ENCODE measurements around the gene PRRG3.

The PRRG3 gene

DNA sequence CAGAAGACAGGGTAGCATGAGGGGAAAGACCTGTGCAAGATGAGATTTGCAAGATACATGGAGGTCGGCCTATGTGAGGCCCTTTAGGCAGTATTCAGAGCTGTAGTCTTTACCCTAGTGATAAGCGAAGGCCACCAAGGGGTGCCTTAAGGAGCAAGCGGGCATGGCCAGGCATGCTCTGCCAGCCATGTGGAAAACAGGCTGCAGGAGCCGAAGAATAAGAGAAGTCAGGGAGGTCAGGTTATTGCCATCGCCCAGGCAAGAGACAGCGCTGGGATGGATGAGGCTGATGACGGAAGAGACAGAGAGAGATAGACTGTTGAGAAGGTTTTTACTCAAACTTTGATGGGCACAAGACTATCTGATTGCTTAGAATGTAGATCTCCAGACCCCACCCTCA is 13.6 kb downstream of the PRRG3 start:
- no peak for DNase-seq

DNA sequence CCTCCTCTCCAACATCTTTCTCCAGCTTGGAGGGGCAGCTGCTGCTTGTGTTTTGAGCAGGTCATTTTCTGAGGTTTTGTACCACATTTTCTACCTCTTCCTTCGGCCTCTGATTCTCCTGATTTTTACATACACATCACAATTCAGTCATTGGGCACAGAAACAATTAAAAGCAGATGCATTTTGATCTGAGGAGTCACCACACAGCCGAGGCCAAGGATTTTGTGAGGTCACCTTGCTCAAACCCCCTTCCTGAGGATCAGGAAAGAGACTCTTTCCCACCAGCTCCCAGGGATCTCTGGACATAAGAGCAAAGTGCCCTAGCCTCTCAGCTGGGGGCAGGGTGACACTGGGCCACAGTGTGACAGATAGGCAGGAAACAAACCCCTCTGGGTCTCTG is 15.2 kb downstream of the PRRG3 start:
- DNase-seq: no peak

DNA sequence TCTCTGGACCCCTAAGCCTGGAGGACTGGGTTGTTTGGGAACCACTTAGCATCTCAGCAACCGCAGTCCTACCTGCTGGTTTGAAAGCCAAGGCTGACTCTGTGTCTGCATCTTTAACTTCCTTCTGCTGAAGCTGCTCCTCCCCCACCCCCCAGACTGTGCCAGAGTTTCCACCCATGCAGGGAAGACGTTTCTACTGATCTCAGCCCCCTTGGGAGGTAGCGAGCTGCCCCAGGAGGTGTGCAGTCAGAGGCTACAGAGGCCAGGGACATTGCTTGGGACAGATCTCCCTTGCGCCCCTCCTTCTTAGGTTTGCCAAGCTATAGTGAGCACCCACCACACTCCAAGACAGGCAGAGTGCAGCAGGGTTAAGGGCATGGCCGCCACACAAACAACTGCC is 15.9 kb downstream of the PRRG3 start:
- DNase-seq: no peak

DNA sequence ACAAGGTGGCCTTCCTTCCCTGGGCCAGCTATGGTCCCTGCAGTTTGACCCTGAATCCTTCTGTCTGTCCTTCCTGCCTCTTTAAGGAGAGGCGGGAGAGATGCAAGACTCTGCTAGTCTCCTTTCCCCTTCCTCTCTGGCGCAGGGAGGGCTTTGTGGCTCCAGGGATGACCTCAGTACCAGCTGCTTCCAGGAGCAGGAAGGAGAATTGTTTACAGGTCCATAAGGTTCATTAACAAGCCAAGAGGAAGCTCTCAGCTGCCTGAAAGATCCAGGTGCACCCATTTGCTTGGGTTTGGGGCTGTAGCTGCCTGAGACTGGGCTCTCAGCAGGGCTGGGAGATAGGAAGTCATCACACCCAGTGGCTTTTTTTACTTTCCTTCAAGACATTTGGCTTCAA is 16.5 kb downstream of the PRRG3 start:
- DNase-seq: no peak

DNA sequence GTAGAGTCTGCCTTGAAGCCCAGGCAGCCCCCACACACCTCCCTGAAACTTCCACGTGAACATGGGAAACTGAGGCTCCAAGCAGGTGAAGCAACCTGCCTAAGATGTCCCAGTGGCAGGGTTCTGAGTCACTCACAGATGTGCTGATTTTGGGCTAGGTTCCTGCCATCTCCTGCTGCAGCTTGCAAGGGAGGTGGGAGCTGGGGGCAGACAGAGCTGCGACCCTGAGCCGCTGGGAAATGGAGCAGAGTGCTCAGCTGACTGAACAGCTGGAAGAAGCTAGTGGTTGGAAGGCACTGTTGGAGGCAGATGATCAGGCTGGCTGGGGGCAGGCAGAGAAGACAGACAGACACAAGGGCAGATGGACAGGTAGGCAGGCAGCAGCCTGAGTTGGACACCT is 17.0 kb downstream of the PRRG3 start:
- DNase-seq: no peak

DNA sequence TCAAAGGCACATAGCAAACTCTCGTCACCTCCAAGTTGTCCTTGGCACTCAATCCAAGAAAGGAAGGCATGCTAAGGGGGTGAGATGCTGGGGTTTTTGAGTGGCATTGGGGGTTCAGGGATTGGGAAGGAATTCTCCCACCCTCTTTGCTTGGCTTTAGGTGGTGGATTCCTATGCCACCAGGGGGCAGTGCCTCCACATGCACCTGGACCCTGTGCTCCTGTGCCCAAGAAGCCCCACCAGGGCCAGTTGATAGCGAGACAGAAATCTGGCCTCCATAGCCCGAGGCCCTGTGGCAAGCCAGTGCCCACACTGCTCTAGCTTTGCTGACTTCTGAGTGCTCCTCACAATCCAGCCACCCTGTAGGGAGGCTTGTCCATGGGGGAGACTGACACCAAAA is 18.6 kb downstream of the PRRG3 start:
- no peak for DNase-seq

DNA sequence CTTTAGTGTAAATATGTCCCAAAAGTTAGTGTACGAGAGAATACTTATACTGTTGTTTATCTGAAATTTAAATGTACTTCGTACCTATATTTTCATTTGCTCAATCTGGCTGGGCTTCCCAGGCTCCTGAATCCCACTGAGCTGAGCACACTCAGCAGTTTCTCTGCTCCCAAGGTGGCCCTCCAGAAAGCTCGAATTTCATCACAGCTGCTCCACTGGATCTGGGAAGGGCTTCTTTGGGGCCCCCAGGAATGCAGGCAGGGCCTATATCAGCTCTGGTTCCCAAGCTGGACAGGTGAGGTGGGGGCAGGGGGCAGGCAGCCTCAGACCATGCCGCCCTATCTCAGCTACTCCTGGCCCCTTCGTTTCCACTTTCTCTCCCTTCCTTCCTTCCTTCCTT is 19.1 kb downstream of the PRRG3 start:
- DNase-seq: no peak

DNA sequence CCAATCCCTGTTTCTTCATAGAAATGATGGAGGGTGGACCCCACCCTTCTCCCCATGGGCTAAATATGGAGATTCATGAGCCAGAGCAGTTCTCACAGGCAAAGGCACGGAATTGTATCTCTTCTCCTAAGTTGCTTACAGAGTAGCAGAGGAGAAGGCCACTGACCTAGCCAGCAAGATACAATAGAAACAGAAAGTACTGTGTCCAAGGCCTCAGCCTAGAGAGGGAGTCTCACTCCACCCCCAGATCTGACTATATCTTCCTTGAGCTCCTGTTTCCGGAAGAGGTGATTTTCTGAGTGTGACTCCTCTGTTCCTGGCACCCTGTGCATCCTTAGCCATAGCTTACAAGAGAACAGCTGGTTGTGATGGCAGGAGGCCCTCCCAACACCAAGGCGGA is 20.5 kb downstream of the PRRG3 start, which contains the start of gene FATE1:
Gene FATE1, plus strand, starts transcription at position 284 of the 400 bp plus-strand sequence. Its CDS starts 85 bp downstream, at position 369.
- DNase-seq: no peak

DNA sequence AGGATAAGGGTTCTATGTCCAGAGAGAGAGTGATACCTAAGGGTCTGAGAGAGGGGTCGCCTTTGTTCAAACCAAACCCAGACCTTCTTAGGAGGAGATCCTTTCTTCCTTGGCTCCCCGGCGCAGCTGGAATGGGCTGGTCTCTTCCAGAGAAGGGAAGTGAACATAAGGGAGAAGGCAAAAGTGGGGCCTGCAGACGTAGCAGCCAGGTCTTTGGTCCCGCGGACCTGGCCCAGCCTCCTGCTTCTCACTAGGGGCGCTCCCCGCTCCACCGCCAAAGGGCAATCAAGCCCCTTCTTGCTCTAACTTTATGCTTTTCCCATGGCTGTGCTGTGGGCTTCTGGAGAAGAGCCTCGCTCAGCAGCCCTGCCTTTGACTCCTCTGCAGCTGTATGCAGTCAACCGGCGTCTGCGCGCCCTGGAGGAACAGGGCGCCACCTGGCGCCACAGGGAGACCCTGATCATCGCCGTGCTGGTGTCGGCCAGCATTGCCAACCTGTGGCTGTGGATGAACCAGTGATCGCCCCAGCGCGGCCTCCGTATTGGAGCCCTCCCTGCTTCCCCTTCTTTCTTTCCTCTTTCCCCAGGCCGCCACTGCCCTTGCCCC is 27.1 kb downstream of the PRRG3 start:
- no peak for DNase-seq

DNA sequence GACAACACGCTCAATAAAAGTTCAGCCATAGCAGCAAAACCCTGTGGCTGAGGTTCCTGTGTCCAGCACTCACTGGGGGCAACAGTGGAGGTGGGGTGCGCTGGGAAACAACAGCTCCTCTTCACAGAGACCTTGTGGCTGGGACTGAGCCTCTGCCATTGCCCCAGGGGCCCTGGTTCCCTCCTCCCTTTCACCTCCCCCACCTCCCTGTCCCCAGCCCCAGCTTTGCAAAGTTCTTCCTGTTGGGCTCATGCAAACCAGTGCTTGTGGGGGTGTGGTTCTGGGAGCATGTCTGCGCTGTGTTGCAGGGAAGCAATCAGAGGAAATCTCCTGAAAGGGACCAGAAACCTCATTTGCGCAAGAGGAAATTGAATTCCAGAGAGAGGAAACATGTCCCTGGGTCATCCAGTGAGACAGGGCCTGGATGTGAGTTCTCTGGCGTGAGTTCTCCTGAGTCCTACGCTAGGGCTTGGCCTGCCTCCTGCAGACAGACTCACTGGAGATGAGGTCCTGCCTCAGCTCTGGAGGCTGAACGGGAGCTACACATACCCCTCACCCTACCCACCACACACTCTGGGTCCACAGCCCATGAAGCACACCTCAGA is 28.0 kb downstream of the PRRG3 start:
- DNase-seq: no peak

DNA sequence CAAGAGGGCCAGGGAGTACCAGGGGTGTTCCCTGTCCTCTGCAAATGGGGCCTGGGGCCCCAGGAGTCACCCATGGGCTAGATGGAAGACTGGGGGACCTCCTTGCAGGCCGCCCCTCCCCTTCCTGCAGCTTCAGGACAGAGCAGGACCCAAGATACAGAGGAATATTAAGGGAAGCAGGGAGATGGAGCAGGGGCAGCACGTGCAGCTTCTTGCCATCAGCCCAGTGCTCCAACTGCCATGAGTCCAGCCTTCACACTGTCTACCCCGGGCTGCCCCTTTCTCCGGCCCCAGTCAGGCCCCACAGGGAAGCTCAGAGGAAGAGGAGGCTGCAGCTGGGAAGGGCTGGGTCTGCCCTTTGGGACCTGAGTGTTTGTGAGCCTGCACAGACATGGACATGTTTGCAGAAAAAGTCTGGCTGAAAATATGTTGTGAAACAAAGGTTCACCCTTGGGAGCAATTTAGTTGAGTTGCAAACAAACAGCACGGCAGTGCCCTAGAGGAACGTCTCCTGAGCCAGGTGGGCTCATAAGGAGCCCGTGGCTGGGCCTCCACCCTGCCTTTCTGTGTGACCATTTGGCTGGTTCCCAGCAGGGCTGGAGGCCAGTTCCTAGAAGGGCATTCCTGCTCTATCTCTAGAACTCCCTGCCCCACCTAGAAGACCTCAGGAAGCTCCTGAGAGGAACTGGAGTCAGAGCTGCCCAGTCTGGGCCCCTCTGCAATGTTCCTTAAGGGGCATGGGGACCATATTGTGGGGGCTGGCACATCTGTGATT is 29.5 kb downstream of the PRRG3 start:
- DNase-seq: no peak

DNA sequence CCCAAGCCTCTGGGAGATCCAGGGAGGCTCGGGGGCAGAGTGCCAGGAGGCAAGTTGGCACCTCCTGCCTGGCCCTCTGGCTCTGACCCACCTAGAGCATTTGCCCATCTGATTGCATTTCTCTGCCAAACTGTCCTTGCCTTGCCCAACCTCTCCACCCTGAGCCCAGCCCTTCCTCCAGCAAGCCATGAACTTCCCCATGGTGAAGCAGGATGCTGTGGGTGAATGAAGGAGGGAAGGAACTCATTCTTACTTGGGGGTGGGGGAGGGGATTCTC is 30.0 kb downstream of the PRRG3 start:
- no peak for DNase-seq

DNA sequence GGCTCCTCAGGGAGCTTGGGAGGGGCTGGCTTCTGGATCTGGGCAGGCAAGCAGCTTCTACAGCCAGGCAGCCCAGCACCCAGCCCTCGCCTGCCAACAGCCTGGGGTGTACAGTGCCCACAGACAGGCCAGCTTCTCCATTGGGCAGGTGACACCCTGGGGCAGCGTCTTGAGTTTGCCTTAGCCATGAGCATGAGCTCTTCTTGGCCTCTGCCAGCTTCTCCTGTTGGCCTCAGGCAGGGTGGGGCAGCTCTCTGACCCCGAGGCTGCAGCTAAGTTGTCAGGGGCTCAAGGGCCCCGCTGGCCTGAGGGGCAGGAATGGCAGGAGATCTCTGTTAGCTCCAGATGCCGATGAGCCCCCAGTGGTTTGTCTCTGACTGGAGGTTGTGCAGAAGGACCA is 31.5 kb downstream of the PRRG3 start:
- no peak for DNase-seq

DNA sequence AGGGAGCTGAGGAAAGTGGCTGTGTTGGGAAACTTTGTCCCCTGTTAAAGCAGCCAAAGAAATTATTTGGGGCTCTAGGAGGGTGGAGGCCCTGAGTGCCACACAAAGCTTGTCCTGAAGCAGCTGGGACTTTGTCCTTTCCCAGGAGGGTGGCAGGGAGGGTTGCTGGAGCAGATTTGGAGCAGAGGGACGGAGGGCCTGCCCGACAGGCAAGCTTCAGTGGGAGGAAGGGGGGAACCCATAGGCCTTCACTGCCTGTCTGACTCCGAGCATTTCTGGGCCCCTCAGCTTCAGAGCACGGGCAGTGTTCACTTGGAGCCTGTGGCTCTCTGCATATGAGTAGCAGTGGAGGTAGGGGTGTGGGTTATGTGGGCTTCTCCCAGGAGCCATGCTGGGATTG is 32.1 kb downstream of the PRRG3 start:
- no peak for DNase-seq

DNA sequence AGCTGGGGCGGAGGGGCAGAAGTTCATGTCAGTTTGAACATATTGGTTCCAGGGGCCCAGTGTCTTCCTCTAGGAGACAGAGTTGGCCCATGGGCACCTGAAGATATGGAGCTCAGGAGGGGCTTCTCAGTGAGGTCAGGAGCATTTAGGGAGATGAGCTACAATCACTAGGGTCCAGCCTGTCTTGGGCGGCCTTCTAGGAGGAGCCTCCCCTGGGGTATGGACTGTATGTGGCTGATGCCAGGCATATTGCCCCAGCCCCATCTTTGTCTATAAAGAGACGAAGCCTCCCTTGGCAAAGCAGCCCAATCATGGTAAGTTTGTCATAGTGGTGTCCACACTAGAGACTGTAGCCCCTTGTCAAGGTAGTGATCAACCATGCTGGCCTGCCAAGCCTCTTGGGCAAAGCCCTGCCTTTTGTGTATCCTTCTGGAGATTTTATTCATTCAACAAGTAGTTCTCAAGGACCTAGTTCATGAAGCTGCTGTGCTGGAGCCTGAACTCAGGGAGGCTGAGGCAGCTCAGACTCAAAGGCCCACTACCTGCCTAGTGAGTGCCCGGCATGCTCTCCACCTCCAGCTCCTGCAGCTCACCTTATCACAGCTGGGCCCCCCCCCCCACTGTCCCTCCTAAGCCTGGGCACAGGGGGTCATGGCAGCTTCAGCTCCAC is 33.9 kb downstream of the PRRG3 start:
- no peak for DNase-seq

DNA sequence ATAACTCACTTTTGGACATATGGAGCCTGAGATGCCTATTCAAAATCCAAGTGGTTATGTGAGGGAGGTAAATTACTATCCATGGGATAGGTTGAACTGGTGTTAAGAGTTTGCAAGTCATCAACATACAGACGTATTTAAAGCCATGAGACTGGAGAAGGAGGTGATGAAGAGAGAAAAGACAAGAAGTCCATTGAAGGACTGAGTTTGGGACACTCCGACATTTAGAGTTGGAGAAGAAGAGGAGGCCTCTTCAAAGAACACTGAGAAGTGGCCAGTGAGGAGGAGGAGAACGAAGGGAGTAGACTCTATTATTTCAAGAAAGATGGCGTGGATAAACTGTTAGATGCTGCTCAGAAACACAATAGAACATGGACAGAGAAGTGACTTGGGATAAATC is 39.2 kb downstream of the PRRG3 start, which contains the start of gene CNGA2:
Gene CNGA2, plus strand, starts transcription at position 301 of the 400 bp plus-strand sequence. CDS start 3,738 bp downstream, outside the sequence.
- no peak for DNase-seq

DNA sequence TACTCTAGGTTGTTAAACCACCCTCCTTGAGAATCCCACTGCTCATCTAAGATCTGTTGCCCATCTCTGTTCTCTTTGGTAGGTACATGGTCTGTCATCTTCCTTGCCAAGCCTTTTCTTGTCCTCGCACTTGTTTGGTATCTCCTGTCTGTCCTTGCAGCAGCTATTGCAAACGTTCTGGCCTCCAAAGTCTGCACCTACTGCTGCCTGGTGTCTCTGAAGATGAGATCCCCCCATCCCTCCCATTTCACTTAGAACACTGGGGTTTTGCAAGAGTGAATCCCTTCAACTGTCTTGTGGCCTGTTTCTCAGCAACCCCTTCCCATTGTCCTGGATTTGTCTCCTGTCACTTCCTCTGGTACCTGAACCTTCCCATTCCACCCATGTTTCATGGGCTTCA is 40.0 kb downstream of the PRRG3 start:
- DNase-seq: no peak

DNA sequence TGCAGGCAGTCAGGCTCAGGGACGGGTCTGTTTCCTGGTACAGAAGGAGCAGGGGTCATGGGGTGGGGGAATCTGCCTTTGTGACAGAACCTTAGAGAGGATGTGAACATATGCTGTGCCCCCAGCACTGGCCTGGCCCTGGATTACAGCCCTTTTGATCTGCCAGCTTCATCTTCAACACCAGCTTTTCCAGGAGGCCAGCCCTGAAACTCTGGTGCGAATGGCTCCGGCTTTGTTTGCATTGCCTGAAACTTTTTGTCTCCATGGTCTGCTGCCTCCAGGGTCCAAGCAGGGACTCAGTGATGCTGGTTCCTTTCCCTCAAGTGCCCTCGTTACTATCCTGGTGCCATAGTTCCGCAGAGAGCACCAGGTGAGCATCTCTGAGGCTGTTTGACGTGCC is 41.4 kb downstream of the PRRG3 start:
- no peak for DNase-seq

DNA sequence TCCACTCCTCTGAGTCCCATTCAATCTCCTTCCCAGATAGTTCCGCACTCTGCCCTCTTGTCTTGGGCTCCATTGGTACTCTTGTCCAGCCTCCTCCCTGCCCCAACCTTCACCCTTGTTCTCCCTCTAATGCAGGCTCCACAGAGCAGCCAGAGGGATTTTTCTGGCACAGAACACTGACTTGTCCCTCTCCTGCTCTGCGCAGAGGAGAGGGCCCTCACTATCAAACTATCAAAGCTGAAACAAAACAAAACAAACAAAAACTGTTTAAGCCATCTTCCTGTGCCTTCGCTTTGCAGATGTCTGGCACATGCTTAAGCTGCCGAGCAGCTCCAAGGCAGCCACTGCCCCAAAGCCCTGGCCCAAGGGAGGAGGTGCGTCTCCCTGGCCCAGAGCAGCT is 42.2 kb downstream of the PRRG3 start:
- DNase-seq: no peak

DNA sequence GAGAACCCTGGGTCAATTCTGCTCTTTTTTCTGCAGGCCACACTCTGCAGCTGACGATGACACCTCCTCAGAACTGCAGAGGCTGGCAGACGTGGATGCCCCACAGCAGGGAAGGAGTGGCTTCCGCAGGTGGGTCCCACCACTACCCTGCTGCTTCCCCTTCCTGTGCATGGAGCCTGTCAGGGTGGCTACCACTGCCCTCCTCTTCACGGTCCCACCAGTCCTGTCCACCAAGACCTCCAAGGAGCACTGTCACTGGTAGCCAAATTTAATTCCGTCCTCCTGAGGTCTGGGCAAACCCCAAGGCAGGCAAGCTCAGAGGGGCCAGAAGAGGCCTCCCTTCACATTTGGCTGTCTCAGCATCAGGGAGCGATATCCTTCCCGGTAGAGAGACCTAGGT is 43.5 kb downstream of the PRRG3 start:
- DNase-seq: no peak

DNA sequence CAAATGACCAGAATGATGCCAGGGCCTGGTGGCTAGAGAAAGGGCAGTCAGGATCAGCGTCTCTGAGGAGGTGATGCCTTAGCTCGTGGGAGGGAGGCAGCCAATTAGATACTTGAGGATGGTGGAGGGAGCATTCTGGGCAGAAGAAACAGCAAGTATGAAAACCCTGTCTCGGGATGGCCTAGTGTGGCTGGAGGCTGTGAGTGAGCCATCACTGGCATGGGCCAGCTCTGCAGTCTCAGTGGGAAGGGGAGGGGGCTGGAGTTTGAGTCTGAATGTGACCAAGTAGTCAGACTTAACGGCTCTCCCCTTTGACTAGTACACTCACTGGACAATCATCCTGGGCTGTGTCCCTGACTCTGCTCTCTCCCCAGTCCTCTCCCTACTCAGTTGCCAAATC is 46.3 kb downstream of the PRRG3 start:
- DNase-seq: no peak

DNA sequence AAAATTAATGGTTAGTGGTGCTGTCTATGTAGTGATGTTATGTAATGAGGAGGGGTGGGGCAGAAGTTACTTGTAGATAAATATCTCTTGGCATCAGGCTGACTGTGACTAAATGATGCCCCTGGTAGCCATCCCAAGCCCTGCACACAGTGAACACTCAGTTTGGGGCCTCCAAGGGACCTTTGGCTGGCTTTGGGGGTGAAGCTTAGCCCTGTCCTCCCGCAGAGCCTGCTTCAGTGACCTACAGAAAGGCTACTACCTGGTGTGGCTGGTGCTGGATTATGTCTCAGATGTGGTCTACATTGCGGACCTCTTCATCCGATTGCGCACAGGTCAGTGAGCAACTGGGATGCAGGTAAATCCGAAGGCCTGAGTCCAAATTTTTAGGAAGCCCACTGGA is 47.1 kb downstream of the PRRG3 start:
- no peak for DNase-seq

DNA sequence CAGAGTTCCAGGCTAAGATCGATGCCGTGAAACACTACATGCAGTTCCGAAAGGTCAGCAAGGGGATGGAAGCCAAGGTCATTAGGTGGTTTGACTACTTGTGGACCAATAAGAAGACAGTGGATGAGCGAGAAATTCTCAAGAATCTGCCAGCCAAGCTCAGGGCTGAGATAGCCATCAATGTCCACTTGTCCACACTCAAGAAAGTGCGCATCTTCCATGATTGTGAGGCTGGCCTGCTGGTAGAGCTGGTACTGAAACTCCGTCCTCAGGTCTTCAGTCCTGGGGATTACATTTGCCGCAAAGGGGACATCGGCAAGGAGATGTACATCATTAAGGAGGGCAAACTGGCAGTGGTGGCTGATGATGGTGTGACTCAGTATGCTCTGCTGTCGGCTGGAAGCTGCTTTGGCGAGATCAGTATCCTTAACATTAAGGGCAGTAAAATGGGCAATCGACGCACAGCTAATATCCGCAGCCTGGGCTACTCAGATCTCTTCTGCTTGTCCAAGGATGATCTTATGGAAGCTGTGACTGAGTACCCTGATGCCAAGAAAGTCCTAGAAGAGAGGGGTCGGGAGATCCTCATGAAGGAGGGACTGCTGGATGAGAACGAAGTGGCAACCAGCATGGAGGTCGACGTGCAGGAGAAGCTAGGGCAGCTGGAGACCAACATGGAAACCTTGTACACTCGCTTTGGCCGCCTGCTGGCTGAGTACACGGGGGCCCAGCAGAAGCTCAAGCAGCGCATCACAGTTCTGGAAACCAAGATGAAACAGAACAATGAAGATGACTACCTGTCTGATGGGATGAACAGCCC is 48.6 kb downstream of the PRRG3 start:
- no peak for DNase-seq
